ENCODE data around the gene ASB2.

GRCh38 chr14:94001016-94001415 is 24.6 kb upstream of the ASB2 start:
- TF ChIP-seq CTCF (IDR thresholded peaks at IDR 0.05) (no peak), POLR2A (IDR thresholded peaks at IDR 0.05) (no peak)
